Hematopoietic multipotent progenitor cell treated with erythropoietin and hydrocortisone succinate and interleukin-3 and kit ligand, for 8 days (in vitro differentiated cells): ENCODE data around the gene CLUH.
"Not testable (repeated sequence)": the region's sequence is repeated elsewhere in the genome, so short reads cannot be mapped to it uniquely, and the experiment has no call there.

Source experiments
- DNase-seq: peaks from one replicate; pipeline ENCODE4 v3.0.0-alpha.2; 2015

CLUH gene

DNA sequence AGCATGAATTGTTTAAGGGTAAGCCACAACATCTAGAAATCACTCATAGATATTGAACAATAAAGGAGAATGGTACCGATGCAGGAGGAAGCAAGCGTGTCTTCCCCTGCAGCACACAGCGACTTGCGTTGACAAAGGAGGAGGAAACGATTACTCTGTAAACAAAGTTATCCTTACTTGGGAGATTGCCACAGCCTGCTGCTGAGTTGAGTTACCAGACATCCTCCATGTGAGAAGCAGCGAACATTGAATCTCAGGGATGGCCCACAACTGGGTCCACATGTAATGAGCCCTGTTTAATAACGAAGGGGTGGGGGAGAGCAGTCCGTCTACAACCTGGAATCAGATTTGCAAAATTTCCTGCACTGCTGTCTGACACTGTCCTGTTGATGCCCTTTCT lies 27.7 kb downstream of the CLUH start:
- DNase-seq = no peak

DNA sequence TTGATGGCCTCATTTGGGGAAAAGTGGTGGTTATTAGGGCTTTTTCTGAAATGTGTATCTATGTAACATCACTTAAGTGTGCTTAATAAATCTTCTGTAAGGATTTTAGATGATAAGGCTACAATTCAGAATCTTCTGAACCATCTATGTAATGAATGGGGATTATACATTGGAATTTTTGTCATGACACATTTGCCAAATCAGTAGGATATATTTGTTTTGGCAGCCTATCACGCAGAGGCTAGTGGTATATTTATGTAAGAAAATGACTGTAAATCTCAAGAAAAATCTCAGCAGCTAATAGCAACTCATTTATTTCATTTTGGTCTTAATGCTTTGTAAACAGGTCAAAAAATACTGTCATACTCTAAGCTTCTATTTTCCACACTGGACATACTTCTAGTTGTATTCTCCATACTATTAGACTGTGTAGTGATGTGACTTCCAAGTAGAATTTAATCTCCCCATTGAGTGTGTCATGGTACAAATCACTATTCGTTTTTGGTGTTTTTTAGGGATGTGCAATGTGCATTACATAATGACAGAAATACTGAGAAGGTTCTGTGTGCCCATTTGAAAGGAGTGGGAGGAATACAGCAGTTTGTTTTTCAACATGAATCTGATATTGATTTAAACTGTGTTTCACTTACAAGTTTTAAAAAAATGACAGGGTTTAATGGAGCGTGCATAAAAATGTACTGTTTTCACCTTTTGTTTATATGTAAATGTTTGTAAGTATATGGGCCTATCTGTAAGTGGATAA lies 29.2 kb downstream of the CLUH start:
- no peak for DNase-seq

DNA sequence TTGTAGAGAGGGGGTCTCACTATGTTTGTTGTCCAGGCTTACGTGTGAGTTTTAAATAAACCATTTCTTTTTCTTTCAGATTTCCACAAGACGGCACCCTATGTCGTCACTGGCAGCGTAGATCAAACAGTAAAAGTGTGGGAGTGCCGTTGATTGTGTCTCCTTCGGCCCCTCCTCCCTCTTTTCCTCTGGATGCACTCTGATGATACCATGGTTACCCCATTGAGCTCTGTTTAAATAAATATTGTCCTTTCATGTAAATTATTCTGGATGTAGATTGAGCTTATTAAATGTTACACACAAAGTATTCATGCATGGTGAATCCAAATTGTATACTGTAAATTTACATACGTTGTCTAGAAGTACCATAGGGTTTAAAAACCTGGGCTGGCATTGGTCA lies 29.9 kb downstream of the CLUH start:
- DNase-seq = no peak

DNA sequence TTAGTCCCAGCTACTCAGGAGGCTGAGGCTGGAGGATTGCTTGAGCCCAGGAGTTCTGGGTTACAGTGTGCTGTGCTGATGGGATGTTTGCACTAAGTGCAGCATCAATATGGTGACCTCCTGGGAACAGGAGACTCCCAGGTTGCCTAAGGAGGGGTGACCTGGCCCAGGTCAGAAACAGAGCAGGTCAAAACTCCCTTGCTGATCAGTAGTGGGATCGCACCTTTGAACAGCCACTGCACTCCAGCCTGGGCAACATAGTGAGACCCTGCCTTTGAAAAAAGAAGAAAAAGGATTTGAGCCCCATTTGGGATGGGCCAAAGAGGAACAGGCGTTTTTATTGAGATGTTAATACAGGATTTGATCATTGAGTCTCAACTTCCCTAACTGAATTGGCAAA lies 30.6 kb downstream of the CLUH start:
- no peak for DNase-seq

DNA sequence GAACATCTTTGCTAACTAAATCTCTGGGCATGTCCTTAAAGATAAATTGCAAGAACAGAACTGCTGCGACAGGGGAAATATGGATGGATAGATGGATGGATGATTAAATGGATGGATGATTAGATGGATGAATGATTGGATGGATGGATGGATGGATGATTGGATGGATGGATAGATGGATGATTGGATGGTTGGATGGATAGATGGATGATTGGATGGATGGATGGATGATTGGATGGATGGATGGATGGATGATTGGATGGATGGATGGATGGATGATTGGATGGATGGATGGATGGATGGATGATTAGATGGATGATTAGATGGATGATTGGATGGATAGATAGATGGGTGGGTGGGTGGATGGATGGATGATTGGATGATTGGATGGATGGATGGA lies 32.3 kb downstream of the CLUH start:
- DNase-seq = not testable (repeated sequence)

DNA sequence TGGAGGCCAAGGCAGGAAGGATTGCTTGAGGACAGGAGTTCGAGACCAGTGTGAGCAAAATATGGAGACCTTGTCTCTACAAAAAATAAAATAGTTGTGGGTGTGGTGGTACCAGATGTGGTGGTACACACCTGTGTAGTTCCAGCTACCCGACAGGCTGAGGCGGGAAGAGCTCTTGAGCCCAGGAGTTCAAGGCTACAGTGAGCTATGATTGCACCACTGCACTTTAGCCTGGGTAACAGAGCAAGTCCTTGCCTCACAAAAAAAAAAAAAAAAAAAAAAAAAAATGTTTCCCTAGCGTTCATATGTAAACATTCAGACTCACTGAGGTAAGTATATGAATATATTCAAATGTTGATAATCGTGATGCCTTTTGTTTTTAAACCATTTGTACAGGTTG lies 39.5 kb downstream of the CLUH start:
- DNase-seq = no peak

DNA sequence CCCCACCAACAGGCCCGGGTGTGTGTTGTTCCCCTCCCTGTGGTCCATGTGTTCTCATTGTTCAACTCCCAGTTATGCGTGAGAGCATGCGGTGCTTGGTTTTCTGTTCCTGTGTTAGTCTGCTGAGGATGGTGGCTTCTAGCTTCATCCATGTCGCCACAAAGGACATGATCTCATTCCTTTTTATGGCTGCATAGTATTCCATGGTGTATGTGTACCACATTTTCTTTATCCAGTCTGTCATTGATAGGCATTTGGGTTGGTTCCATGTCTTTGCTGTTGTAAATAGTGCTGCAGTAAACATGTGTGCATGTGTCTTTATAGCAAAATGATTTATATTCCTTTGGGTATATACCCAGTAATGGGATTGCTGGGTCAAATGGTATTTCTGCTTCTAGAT lies 51.2 kb downstream of the CLUH start:
- DNase-seq = not testable (repeated sequence)

DNA sequence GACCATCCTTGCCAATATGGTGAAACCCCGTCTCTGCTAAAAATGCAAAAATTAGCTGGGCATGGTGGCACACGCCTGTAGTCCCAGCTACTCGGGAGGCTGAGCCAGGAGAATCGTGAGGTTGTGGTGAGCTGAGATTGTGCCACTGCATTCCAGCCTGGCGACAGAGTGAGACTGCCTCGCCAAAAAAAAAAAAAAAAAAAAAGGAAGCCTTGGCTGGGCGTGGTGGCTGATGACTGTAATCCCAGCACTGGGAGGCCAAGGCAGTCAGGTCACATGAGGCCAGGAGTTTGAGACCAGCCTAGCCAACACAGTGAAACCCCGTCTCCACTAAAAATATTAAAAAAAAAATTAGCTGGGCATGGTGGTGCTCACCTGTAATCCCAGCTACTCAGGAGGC lies 52.2 kb downstream of the CLUH start:
- DNase-seq = not testable (repeated sequence)

DNA sequence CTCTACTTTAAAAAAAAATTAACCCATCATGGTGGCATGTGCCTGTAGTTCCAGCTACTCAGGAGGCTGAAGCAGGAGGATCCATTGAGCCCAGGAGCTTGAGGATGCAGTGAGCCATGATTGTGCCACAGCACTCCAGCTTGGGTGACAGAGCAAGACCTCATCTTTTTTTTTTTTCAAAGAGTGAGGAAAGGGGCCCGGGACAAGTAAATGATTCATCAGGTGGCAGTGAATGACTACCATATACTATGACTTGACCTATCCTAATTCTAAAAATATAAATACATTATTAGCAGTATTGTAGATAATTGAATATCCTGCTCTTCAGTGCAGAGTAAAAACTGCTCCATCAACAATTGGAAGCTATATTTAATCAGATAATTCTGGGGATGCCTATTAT lies 55.3 kb downstream of the CLUH start:
- DNase-seq = no peak

DNA sequence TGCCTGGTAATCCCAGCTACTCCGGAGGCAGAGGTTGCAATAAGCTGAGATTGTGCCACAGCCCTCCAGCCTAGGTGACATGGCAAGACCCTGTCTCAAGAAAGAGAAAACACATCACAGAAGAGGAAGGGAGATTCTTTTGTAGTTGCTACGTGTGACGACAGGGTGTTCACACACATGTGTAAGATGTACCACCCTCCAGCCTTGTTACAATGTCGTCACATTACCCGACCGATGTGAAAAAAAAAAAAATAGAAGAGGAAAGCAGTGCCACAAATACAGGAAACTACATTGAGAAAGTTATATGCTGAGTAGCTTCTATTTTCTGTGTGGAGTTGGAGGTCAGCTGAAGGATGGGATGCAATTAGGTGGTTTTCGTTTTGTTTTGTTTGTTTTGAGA lies 56.0 kb downstream of the CLUH start:
- DNase-seq = no peak

DNA sequence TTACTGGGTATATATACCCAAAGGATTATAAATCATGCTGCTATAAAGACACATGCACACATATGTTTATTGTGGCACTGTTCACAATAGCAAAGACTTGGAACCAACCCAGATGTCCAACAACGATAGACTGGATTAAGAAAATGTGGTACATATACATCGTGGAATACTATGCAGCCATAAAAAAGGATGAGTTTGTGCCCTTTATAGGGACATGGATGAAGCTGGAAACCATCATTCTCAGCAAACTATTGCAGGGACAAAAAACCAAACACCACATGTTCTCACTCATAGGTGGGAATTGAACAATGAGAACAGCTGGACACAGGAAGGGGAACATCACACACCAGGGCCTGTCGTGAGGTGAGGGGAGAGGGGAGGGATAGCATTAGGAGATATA lies 58.7 kb downstream of the CLUH start:
- not testable (repeated sequence) for DNase-seq

DNA sequence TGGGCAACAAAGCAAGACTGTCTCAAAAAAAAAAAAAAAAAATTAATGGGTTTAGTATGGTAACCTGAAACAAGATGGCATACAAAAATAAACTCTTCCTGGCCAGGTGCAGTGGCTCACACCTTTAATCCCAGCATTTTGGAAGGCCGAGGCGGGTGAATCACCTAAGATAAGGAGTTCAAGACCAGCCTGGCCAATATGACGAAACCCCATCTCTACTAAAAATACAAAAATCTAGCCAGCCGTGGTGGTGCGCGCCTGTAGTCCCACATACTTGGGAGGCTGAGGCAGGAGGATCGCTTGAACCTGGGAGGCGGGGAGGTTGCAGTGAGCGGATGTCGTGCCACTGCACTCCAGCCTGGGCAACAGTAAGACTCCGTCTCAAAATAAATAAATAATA lies 62.4 kb downstream of the CLUH start:
- DNase-seq = no peak

DNA sequence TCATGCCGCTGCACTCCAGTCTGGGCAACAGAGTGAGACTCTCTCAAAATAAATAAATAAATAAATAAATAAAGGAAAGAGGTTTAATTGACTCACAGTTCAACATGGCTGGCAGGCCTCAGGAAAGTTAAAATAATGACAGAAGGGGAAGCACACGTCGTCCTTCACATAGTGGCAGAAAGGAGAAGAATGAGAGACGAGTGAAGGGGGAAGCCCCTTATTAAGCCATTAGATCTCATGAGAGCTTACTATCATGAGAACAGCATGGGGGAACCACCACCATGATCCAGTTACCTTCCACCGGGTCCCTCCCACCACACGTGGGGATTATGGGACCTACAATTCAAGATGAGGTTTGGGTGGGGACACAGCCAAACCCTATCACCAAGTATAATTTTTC lies 63.6 kb downstream of the CLUH start:
- DNase-seq = no peak

DNA sequence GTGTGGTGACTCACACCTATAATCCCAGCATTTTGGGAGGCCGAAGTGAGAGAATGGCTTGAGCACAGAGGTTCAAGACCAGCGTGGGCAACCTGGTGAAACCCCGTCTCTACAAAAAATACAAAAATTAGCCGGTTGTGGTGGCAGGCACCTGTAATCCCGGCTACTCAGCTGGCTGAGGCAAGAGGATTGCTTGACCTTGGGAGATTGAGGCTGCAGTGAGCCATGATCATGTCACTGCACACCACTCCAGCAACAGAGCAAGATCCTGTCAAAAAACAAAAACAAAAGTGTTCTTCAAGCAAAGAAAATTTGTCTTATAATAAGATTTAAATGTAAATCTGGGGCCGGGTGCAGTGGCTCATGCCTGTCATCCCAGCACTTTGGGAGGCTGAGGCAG lies 66.6 kb downstream of the CLUH start:
- no peak for DNase-seq
